WTC11 (cell line): Measurements from ENCODE around the gene REPS2. TPM values are rescaled to one million over a fixed set of nuclear protein-coding genes. Genes with fewer than 3 reads are reported as not detected.

ENCODE experiments used
- ATAC-seq: fragments of 200-7000 bp; cut with Tn5 transposase; 2 replicates; pipeline ENCODE4 v1.10.0; 2021; ENCODE audit warnings: mild to moderate bottlenecking, moderate library complexity
- CTCF ChIA-PET: fragments of 300-600 bp; sonication (Branson Sonifier 250); formaldehyde crosslinking; loops from one replicate; lab custom pipeline; 2021; ENCODE audit warnings: antibody characterized with exemption; lab: Charles Lee
- POLR2A ChIA-PET: fragments of 350-600 bp; sonication (Branson Sonifier 250); formaldehyde crosslinking; loops from one replicate; lab custom pipeline; 2021; ENCODE audit warnings: antibody characterized with exemption; lab: Charles Lee
- DNase-seq: peaks from one replicate; pipeline ENCODE4 v3.0.0; 2021; ENCODE audit warnings: low spot score
- H3K27ac Mint-ChIP-seq: 2 replicates; pipeline ENCODE4 v1.8.0; 2021; ENCODE audit warnings: mixed read lengths
- H3K27me3 Mint-ChIP-seq: 2 replicates; pipeline ENCODE4 v1.8.0; 2021; ENCODE audit warnings: low read depth, mild to moderate bottlenecking, moderate library complexity, mixed read lengths
- H3K36me3 Mint-ChIP-seq: 2 replicates; pipeline ENCODE4 v1.8.0; 2021; ENCODE audit warnings: mixed read lengths
- H3K4me1 Mint-ChIP-seq: 2 replicates; pipeline ENCODE4 v1.8.0; 2022; ENCODE audit warnings: mixed read lengths
- H3K4me3 Mint-ChIP-seq: 2 replicates; pipeline ENCODE4 v1.8.0; 2021; ENCODE audit warnings: mild to moderate bottlenecking, moderate library complexity, mixed read lengths
- H3K9me3 Mint-ChIP-seq: 2 replicates; pipeline ENCODE4 v1.8.0; 2021; ENCODE audit warnings: mixed read lengths
- CBFB ChIP-seq: sonication (generic); formaldehyde crosslinking; IDR thresholded peaks from 2 replicates; pipeline ENCODE4 v1.8.1; 2022; ENCODE audit warnings: mild to moderate bottlenecking, low read depth, missing genetic modification reagents
- CREB1 ChIP-seq: sonication (generic); formaldehyde crosslinking; IDR thresholded peaks from 2 replicates; pipeline ENCODE4 v1.8.0; 2023; ENCODE audit warnings: mild to moderate bottlenecking, missing genetic modification reagents
- FOXP1 ChIP-seq: sonication (generic); formaldehyde crosslinking; IDR thresholded peaks from 2 replicates; pipeline ENCODE4 v1.8.0; 2022; ENCODE audit warnings: missing genetic modification reagents, mild to moderate bottlenecking, moderate library complexity, borderline replicate concordance
- IRF2 ChIP-seq: sonication (generic); formaldehyde crosslinking; IDR thresholded peaks from 2 replicates; pipeline ENCODE4 v1.8.0; 2022; ENCODE audit warnings: low read depth, missing genetic modification reagents, borderline replicate concordance
- JAZF1 ChIP-seq: fragments of 250-450 bp; sonication (Bioruptor Pico); IDR thresholded peaks from 2 replicates; pipeline ENCODE4 v1.9.0; 2021; ENCODE audit warnings: moderate library complexity, mild to moderate bottlenecking, inconsistent platforms
- JUN ChIP-seq: sonication (generic); formaldehyde crosslinking; IDR thresholded peaks from 2 replicates; pipeline ENCODE4 v1.8.0; 2023; ENCODE audit warnings: mild to moderate bottlenecking, missing genetic modification reagents
- NFE2L1 ChIP-seq: sonication (generic); formaldehyde crosslinking; IDR thresholded peaks from 2 replicates; pipeline ENCODE4 v1.8.1; 2023; ENCODE audit warnings: missing genetic modification reagents
- OVOL2 ChIP-seq: fragments of 250-450 bp; sonication (Bioruptor Pico); IDR thresholded peaks from 2 replicates; pipeline ENCODE4 v1.9.0; 2021; ENCODE audit warnings: mild to moderate bottlenecking, borderline replicate concordance
- RELA ChIP-seq: sonication (generic); formaldehyde crosslinking; IDR thresholded peaks from 2 replicates; pipeline ENCODE4 v1.8.1; 2022; ENCODE audit warnings: missing genetic modification reagents, mild to moderate bottlenecking, borderline replicate concordance
- SMAD4 ChIP-seq: sonication (generic); formaldehyde crosslinking; IDR thresholded peaks from 2 replicates; pipeline ENCODE4 v1.8.0; 2022; ENCODE audit warnings: mild to moderate bottlenecking, missing genetic modification reagents
- SP1 ChIP-seq: sonication (generic); formaldehyde crosslinking; conservative IDR thresholded peaks from 2 replicates; pipeline ENCODE4 v1.8.1; 2022; ENCODE audit warnings: missing genetic modification reagents
- TP53 ChIP-seq: sonication (generic); formaldehyde crosslinking; IDR thresholded peaks from 2 replicates; pipeline ENCODE4 v1.8.1; 2023; ENCODE audit warnings: mild to moderate bottlenecking, missing genetic modification reagents
- ZNF219 ChIP-seq: sonication (generic); formaldehyde crosslinking; IDR thresholded peaks from 2 replicates; pipeline ENCODE4 v1.8.0; 2023; ENCODE audit warnings: missing genetic modification reagents, mild to moderate bottlenecking, borderline replicate concordance
- ZNF416 ChIP-seq: fragments of 250-450 bp; sonication (Bioruptor Pico); IDR thresholded peaks from 2 replicates; pipeline ENCODE4 v1.9.0; 2021; ENCODE audit warnings: mild to moderate bottlenecking, inconsistent platforms
- ZNF671 ChIP-seq: fragments of 250-450 bp; sonication (Bioruptor Pico); IDR thresholded peaks from 2 replicates; pipeline ENCODE4 v1.8.0; 2021; ENCODE audit warnings: mild to moderate bottlenecking
- total RNA-seq: library from RNA; stranded (reverse); gene quantifications from 3 replicates; pipeline ENCODE4 v1.2.3, GENCODE V29; 2021
- TF ChIP-seq, protein P1 (sequence below): sonication (generic); formaldehyde crosslinking; IDR thresholded peaks from 2 replicates; pipeline ENCODE4 v1.8.1; 2023; ENCODE audit warnings: mild to moderate bottlenecking, moderate library complexity, missing genetic modification reagents
- TF ChIP-seq, protein P2 (sequence below): fragments of 250-450 bp; sonication (Bioruptor Pico); IDR thresholded peaks from 2 replicates; pipeline ENCODE4 v1.9.0; 2021; ENCODE audit warnings: mild to moderate bottlenecking, borderline replicate concordance
- TF ChIP-seq, protein P3 (sequence below): sonication (generic); formaldehyde crosslinking; IDR thresholded peaks from 2 replicates; pipeline ENCODE4 v1.8.1; 2022; ENCODE audit warnings: mild to moderate bottlenecking, missing genetic modification reagents, moderate library complexity, borderline replicate concordance
- TF ChIP-seq, protein P4 (sequence below): sonication (generic); formaldehyde crosslinking; IDR thresholded peaks from 2 replicates; pipeline ENCODE4 v1.8.0; 2022; ENCODE audit warnings: mild to moderate bottlenecking, missing genetic modification reagents
- TF ChIP-seq, protein P5 (sequence below): sonication (generic); formaldehyde crosslinking; conservative IDR thresholded peaks from 2 replicates; pipeline ENCODE4 v1.8.1; 2023; ENCODE audit warnings: mild to moderate bottlenecking, low read depth, missing genetic modification reagents, moderate library complexity

Gene REPS2
- total RNA-seq, 1 experiment from 2014 or later: 2.2 TPM

DNA sequence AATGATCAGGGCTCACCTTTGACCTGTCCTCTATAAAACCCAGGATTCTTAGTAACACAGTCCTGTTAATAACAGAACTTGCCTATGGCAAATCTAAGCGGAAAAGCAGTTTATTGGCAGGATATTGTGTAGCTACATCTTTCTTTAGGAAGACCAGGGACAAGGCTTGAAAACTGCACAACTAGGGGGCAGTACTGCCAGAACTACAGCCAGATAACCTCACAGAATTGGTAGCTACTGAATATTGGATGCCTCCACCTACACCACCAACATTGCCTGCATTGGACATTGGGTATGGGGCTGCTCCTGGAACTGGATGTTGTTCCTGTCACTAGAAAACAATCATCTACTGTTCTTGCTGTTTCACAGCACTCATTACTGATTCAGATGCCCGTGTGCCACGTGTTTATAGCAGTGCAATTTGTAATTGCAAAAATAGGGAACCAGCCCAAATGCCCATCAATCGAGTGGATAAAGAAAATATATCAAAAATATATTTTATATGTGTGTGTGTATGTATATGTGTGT, 47.4 kb downstream of the REPS2 start:
- Mint-ChIP-seq H3K27ac (no peak overlapping the region), H3K9me3 (no peaks in the 10 kb centered on the region), H3K4me1 (no peaks in the 10 kb centered on the region), H3K4me3 (no peak overlapping the region)
- ChIA-PET POLR2A (no interaction called here), CTCF (interaction anchor here (0.5 to 2.6 kb wide), 20 partner anchors 9 to 113 kb away, joined by 3 to 11 read pairs (median 4); partner anchors contain the start of gene REPS2)
- ATAC-seq: peak; percentile 36; the same call in 1 of the 2 replicates
- TF ChIP-seq SMAD4 (CRISPR knock-in tag) (no peak), IRF2 (CRISPR knock-in tag) (no peak), RELA (CRISPR knock-in tag) (no peak), CBFB (CRISPR knock-in tag) (no peak), NFE2L1 (CRISPR knock-in tag) (no peak), CREB1 (no peak), SP1 (CRISPR knock-in tag) (no peak), ZNF219 (CRISPR knock-in tag) (no peak)
- TF ChIP-seq, protein P1, sequence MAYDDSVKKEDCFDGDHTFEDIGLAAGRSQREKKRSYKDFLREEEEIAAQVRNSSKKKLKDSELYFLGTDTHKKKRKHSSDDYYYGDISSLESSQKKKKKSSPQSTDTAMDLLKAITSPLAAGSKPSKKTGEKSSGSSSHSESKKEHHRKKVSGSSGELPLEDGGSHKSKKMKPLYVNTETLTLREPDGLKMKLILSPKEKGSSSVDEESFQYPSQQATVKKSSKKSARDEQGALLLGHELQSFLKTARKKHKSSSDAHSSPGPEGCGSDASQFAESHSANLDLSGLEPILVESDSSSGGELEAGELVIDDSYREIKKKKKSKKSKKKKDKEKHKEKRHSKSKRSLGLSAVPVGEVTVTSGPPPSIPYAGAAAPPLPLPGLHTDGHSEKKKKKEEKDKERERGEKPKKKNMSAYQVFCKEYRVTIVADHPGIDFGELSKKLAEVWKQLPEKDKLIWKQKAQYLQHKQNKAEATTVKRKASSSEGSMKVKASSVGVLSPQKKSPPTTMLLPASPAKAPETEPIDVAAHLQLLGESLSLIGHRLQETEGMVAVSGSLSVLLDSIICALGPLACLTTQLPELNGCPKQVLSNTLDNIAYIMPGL (CRISPR knock-in tag): no peak
- TF ChIP-seq, protein P2, sequence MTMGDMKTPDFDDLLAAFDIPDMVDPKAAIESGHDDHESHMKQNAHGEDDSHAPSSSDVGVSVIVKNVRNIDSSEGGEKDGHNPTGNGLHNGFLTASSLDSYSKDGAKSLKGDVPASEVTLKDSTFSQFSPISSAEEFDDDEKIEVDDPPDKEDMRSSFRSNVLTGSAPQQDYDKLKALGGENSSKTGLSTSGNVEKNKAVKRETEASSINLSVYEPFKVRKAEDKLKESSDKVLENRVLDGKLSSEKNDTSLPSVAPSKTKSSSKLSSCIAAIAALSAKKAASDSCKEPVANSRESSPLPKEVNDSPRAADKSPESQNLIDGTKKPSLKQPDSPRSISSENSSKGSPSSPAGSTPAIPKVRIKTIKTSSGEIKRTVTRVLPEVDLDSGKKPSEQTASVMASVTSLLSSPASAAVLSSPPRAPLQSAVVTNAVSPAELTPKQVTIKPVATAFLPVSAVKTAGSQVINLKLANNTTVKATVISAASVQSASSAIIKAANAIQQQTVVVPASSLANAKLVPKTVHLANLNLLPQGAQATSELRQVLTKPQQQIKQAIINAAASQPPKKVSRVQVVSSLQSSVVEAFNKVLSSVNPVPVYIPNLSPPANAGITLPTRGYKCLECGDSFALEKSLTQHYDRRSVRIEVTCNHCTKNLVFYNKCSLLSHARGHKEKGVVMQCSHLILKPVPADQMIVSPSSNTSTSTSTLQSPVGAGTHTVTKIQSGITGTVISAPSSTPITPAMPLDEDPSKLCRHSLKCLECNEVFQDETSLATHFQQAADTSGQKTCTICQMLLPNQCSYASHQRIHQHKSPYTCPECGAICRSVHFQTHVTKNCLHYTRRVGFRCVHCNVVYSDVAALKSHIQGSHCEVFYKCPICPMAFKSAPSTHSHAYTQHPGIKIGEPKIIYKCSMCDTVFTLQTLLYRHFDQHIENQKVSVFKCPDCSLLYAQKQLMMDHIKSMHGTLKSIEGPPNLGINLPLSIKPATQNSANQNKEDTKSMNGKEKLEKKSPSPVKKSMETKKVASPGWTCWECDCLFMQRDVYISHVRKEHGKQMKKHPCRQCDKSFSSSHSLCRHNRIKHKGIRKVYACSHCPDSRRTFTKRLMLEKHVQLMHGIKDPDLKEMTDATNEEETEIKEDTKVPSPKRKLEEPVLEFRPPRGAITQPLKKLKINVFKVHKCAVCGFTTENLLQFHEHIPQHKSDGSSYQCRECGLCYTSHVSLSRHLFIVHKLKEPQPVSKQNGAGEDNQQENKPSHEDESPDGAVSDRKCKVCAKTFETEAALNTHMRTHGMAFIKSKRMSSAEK: no peak
- TF ChIP-seq, all 79 proteins: peak for 0
- Mint-ChIP-seq H3K27me3 (no peaks in the 10 kb centered on the region), H3K36me3 (no peaks in the 10 kb centered on the region)
- DNase-seq: no peak

DNA sequence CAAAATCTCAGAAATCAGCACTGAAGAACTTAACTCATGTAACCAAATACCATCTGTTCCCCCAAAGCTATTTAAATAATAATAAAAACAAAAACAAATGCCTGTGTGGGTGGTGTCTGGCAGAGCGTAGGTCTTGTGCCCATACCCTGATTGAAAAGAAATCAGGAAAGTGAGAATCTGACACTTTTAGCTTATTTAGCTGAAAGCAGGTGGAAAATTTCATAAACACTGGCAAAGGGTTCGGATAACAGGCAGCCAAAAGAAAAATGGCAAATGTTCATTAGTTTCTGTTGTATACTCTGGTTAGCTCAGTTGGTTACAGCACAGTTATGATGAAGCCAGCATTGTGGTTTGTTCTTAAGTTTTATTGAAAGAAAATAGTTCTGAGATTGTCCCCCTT, 48.3 kb downstream of the REPS2 start:
- CTCF ChIA-PET: interaction anchor here (1.1 to 2.6 kb wide), 2 partner anchors 26 to 102 kb away, joined by 4 to 11 read pairs; no protein-coding TSS in a partner anchor
- Mint-ChIP-seq H3K36me3 (no peaks in the 10 kb centered on the region), H3K27me3 (no peaks in the 10 kb centered on the region), H3K27ac (no peak overlapping the region)
- TF ChIP-seq TP53 (CRISPR knock-in tag): no peak
- no peak for TF ChIP-seq OVOL2 (CRISPR knock-in tag)
- no peak for TF ChIP-seq JUN (CRISPR knock-in tag)
- TF ChIP-seq SMAD4 (CRISPR knock-in tag): no peak
- TF ChIP-seq FOXP1: no peak
- TF ChIP-seq, all 79 proteins: peak for 0
- no peaks in the 10 kb centered on the region for H3K4me1 Mint-ChIP-seq
- DNase-seq (no peak), ATAC-seq (no peak)
- no peak overlapping the region for H3K4me3 Mint-ChIP-seq
- POLR2A ChIA-PET: no interaction called here
- no peaks in the 10 kb centered on the region for H3K9me3 Mint-ChIP-seq

DNA sequence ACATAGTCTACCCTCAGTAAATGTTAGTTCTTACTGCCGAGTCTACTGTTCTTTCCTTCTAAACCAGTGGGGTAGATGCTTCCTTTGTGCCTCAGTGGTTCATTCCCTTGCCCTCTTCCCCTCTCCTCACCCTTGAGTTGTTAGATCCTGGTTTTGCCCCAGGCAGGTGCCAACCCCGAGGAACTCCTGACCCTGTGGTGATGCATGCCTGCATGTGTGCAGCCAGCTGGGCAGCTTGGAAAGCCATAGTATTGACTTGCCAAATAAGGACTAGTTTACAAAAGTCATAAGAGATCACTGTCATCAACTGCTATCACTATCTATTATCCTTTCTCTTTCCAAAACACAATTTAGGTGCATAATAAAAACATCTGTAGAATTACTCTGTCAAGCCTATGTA, 50.9 kb downstream of the REPS2 start:
- no peak overlapping the region for H3K27ac Mint-ChIP-seq
- CTCF ChIA-PET: no interaction called here
- TF ChIP-seq, protein P3, sequence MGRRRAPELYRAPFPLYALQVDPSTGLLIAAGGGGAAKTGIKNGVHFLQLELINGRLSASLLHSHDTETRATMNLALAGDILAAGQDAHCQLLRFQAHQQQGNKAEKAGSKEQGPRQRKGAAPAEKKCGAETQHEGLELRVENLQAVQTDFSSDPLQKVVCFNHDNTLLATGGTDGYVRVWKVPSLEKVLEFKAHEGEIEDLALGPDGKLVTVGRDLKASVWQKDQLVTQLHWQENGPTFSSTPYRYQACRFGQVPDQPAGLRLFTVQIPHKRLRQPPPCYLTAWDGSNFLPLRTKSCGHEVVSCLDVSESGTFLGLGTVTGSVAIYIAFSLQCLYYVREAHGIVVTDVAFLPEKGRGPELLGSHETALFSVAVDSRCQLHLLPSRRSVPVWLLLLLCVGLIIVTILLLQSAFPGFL: no peak
- TF ChIP-seq ZNF416 (CRISPR knock-in tag) (no peak), ZNF671 (CRISPR knock-in tag) (no peak), JAZF1 (no peak), OVOL2 (CRISPR knock-in tag) (no peak)
- TF ChIP-seq, protein P4, sequence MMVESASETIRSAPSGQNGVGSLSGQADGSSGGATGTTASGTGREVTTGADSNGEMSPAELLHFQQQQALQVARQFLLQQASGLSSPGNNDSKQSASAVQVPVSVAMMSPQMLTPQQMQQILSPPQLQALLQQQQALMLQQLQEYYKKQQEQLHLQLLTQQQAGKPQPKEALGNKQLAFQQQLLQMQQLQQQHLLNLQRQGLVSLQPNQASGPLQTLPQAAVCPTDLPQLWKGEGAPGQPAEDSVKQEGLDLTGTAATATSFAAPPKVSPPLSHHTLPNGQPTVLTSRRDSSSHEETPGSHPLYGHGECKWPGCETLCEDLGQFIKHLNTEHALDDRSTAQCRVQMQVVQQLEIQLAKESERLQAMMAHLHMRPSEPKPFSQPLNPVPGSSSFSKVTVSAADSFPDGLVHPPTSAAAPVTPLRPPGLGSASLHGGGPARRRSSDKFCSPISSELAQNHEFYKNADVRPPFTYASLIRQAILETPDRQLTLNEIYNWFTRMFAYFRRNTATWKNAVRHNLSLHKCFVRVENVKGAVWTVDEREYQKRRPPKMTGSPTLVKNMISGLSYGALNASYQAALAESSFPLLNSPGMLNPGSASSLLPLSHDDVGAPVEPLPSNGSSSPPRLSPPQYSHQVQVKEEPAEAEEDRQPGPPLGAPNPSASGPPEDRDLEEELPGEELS: no peak
- TF ChIP-seq, protein P5, sequence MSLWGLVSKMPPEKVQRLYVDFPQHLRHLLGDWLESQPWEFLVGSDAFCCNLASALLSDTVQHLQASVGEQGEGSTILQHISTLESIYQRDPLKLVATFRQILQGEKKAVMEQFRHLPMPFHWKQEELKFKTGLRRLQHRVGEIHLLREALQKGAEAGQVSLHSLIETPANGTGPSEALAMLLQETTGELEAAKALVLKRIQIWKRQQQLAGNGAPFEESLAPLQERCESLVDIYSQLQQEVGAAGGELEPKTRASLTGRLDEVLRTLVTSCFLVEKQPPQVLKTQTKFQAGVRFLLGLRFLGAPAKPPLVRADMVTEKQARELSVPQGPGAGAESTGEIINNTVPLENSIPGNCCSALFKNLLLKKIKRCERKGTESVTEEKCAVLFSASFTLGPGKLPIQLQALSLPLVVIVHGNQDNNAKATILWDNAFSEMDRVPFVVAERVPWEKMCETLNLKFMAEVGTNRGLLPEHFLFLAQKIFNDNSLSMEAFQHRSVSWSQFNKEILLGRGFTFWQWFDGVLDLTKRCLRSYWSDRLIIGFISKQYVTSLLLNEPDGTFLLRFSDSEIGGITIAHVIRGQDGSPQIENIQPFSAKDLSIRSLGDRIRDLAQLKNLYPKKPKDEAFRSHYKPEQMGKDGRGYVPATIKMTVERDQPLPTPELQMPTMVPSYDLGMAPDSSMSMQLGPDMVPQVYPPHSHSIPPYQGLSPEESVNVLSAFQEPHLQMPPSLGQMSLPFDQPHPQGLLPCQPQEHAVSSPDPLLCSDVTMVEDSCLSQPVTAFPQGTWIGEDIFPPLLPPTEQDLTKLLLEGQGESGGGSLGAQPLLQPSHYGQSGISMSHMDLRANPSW (CRISPR knock-in tag): no peak

More for the DNA sequence above, 50.9 kb downstream of the REPS2 start:
- Mint-ChIP-seq H3K4me1 (no peaks in the 10 kb centered on the region), H3K4me3 (no peak overlapping the region), H3K27me3 (no peaks in the 10 kb centered on the region), H3K36me3 (no peaks in the 10 kb centered on the region), H3K9me3 (no peaks in the 10 kb centered on the region)
- DNase-seq: no peak
- ATAC-seq: no peak
- POLR2A ChIA-PET: no interaction called here
